ENCODE results near the gene LRRC8A.
"Not testable (repeated sequence)": the region's sequence is repeated elsewhere in the genome, so short reads cannot be mapped to it uniquely, and the experiment has no call there.

The LRRC8A gene

GRCh38 chr9:128881884-128882676 lies at the start of gene LRRC8A, which contains the start of gene KYAT1:
Gene LRRC8A, plus strand, starts transcription at chr9:128882133. Its CDS starts 25,032 bp downstream, at chr9:128907165.
Gene KYAT1, minus strand, starts transcription at chr9:128881950. Its CDS starts 36,545 bp downstream, at chr9:128845405.
- DNase-seq, result peak; percentile 91

DNA sequence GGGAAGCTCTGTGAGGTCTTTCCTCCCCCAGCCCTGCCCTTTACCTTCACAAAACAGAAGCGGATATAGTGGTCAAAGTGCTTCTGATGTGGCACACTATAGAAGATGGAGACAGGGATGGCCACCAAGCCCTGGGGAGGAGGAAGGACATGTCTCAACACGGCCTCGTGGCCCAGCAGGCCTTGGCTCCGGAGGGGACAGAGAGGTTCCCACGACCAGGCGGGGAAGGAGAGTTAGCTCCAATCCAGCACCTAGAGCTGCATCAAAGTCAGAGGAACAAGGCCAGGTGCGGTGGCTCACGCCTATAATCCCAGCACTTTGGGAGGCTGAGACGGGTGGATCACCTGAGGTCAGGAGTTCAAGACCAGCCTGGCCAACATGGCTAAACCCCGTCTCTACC lies 48.2 kb upstream of the LRRC8A start:
- DNase-seq, result no peak

GRCh38 chr9:128835246-128836210 lies 46.4 kb upstream of the LRRC8A start:
- no peak for DNase-seq

DNA sequence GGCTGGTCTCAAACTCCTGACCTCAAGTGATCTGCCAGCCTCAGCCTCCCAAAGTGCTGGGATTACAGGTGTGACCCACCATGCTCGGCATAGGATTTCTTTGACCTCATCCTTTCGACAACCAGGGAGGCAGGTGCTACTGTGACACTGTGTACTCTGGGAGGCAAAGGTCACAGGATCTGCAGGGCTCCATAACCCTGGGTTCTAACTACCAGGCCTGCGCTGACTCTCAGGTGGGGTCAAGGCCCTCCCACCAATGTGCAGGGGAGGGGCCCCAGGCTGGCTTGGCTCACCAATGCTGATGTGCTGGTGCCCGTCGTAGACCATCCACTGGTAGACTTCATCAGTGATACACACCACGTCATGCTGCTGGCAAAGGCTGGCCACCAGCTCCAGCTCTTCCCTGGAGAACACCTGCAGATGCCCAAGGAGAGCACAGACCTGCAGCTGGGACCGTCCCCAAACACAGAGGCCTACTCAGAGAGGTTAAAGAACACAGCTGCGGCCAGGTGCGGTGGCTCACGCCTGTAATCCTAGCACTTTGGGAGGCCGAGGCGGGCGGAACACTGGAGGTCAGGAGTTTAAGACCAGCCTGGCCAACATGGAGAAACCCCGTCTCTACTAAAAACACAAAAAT lies 45.3 kb upstream of the LRRC8A start:
- DNase-seq, result no peak

- no peak for DNase-seq
Measured at GRCh38 chr9:128838338-128838737, 43.6 kb upstream of the LRRC8A start.

- no peak for DNase-seq
Measured at GRCh38 chr9:128840524-128840923, 41.4 kb upstream of the LRRC8A start.

- DNase-seq, result no peak
Measured at GRCh38 chr9:128841694-128842492, 40.0 kb upstream of the LRRC8A start.

GRCh38 chr9:128843171-128843570 lies 38.8 kb upstream of the LRRC8A start:
- not testable (repeated sequence) for DNase-seq

DNA sequence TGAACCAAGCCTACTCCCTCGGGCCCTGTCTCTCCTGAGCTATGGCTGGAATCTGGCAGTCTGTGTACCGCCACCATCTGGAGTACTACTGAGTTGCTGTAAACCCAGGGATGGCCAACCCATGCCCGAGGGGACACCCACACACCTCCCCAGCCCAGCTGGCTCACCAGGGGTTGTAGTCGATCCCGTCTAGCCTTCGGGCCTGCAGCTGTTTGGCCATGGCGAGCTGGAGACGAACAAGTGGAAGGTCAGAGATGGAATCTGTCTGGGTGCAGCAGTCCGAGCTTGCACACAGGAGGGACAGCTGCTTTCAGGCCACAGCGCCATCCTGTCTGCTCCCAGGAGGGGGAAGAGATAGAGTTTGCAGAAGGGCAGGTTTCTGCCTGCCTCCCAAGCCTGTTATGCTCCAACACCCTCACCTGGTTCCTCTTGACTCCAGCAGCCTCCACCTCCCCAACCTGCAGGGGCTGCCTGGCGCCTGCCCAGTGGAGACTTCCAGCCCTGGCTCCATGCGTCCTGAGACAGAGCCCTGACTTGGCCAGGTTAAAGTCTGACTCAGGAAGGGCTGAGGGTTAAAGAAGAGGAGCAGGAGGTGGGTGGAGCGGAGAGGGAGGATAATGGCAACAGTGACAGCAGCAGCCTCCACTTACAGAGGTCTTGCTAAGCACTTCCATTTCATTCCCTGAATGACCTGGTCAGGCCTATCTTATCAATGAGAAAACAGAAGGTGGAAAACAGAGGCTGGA lies 36.6 kb upstream of the LRRC8A start:
- no peak for DNase-seq

DNA sequence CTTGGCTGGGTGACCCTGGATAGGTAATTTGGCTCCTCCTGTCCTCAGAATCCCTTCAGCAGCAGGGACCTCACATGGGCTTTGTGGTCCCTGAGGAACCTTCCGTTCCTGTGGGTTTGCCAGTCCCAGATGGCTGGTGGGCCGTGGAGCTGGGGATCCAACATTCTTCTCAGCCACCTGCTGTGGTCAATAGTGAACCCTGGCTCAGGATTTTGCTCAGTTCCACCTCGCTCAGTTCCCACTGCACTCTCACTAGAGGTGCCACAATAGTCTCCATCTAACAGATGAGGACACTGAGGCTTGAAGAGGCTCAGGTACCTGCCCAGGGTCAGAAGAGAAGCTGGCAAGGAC lies 35.3 kb upstream of the LRRC8A start:
- DNase-seq, result no peak

- DNase-seq, result no peak
Measured at GRCh38 chr9:128847803-128848202, 34.1 kb upstream of the LRRC8A start.

- not testable (repeated sequence) for DNase-seq
Measured at GRCh38 chr9:128851024-128851423, 30.9 kb upstream of the LRRC8A start.

DNA sequence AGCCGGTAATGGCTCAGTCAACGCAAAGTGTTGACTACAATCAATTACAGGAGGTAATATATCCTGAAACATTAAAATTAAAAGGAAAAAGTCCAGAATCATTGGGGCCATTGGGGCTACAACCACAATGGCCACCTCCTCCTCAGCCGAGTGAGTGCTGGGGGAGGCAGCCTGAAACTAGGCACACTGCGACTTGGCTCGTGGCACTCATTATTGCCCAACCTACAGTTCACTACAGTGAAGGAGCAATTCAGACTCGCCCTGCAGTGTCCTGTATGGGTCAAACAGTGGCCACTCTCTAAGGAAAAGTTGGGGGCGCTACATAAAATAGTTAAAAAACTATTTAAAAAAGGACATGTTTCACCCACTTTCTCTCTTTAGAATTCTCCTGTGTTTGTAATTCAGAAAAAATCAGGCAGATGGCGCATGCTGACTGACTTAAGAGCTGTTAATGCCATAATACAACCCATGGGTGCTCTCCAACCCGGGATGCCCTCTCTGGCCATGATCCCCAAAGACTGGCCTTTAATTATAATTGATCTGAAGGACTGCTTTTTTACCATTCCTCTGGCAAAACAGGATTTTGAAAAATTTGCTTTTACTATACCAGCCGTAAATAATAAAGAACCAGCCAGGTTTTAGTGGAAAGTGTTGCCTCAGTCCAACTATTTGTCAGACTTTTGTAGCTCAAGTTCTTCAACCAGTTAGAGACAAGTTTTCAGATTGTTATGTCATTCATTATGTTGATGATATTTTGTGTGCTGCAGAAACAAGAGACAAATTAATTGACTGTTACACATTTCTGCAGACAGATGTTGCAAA lies 29.9 kb upstream of the LRRC8A start:
- DNase-seq, result not testable (repeated sequence)

- DNase-seq, result not testable (repeated sequence)
Measured at GRCh38 chr9:128852646-128853045, 29.3 kb upstream of the LRRC8A start.

GRCh38 chr9:128854454-128854853 lies 27.5 kb upstream of the LRRC8A start:
- not testable (repeated sequence) for DNase-seq

- not testable (repeated sequence) for DNase-seq
Measured at GRCh38 chr9:128858476-128858875, 23.5 kb upstream of the LRRC8A start.

DNA sequence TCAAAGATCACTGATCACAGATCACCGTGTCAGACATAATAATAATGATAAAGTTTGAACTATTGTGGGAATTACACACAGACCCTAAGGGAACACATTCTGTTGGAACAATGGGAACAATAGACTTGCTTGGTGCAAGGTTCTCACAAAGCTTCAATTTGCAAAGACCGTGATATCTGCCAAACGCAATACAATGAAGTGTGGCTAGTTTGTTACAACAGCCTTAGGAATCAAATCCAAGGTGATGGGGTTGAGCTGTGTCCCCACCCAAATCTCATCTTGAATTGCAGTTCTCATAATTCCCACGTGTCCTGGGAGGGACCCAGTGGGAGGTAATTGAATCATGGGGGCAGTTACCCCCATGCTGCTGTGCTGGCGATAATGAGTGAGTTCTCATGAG lies 21.0 kb upstream of the LRRC8A start:
- no peak for DNase-seq

- no peak for DNase-seq
Measured at GRCh38 chr9:128861501-128861900, 20.4 kb upstream of the LRRC8A start.

- DNase-seq, result no peak
Measured at GRCh38 chr9:128862401-128862851, 19.5 kb upstream of the LRRC8A start.

GRCh38 chr9:128863647-128864046 lies 18.3 kb upstream of the LRRC8A start:
- peak; percentile 45 for DNase-seq

All from NK-92 treated with Interleukin-12 subunit alpha and Interleukin-12 subunit beta, amount 100 ng/mL, for 24 hours (cell line).